Left lung (tissue), 10 donors: ENCODE data around the gene HTRA3. TPM values are rescaled to one million over a fixed set of nuclear protein-coding genes. Genes with fewer than 3 reads are reported as not detected.
"Not testable (repeated sequence)": the region's sequence is repeated elsewhere in the genome, so short reads cannot be mapped to it uniquely, and the experiment has no call there.

Experiments
- ATAC-seq: fragments of 200-7000 bp; cut with Tn5 transposase; one replicate; pipeline ENCODE4 v1.9.1; 2020; ENCODE audit warnings: moderate library complexity
- DNase-seq, 4 donors: peaks; one replicate each; pipeline ENCODE4 v3.0.0-alpha.2; 2013 to 2020
- H3K27ac ChIP-seq, 2 donors: fragments of 200-600 bp; sonication (generic) in 1 of 2; one replicate each; pipeline versions ENCODE4 v1.5.0 to v1.8.0; 2020 to 2021
- H3K27me3 ChIP-seq, 2 donors: fragments of 200-600 bp; sonication (generic) in 1 of 2; one replicate each; pipeline versions ENCODE4 v1.5.0 to v1.8.0; 2020 to 2021
- H3K36me3 ChIP-seq, 2 donors: fragments of 200-600 bp; sonication (generic) in 1 of 2; one replicate each; pipeline versions ENCODE4 v1.5.0 to v1.8.0; 2020 to 2021
- H3K4me1 ChIP-seq, 2 donors: fragments of 200-600 bp; one replicate each; pipeline ENCODE4 v1.8.0; 2021
- H3K4me3 ChIP-seq, 2 donors: fragments of 200-600 bp; sonication (generic) in 1 of 2; one replicate each; pipeline versions ENCODE4 v1.5.0 to v1.8.0; 2020 to 2021; ENCODE audit warnings: mild to moderate bottlenecking in 1 of 2
- H3K9me3 ChIP-seq, 2 donors: fragments of 200-600 bp; sonication (generic) in 1 of 2; one replicate each; pipeline versions ENCODE4 v1.5.0 to v1.8.0; 2020 to 2021
- CTCF ChIP-seq, 2 donors: fragments of 200-600 bp; sonication (generic) in 1 of 2; IDR thresholded peaks; one replicate each; pipeline versions ENCODE4 v1.5.0 to v1.8.0; 2021; ENCODE audit warnings: antibody characterized with exemption in 2 of 2
- intact Hi-C, 2 donors: fragments of 100-400 bp; cut with DNase I; formaldehyde crosslinking; loops; one replicate each; pipeline versions ENCODE4 v1.11.2 to v1.14.2; 2022
- polyA plus RNA-seq, 6 donors: library from polyadenylated mRNA; unstranded; fragments of 120-200 nt; gene quantifications; one replicate each; pipeline ENCODE4 v1.2.1, GENCODE V29; 2013; ENCODE audit not compliant: insufficient read length in 6 of 6
- total RNA-seq, 2 donors: library from RNA; stranded (reverse); fragmentation: NEBNext Ultra II Directional; extraction: Animal tissue kit (Norgen Biotek cat#: 25700); gene quantifications; one replicate each; pipeline ENCODE4 v1.2.1, GENCODE V29; 2021
- donor health status: DM: no; HTN: yes; CAD: no.
- donor health status: DM: no; HTN: no; CAD: no.

HTRA3 gene
- total and polyA plus RNA-seq, 8 donors: 9.7 to 18.3 (median 12.1) TPM

GRCh38 chr4:8345946-8346814, 76.6 kb downstream of the HTRA3 start:
- no peak for TF ChIP-seq CTCF (IDR thresholded peaks at IDR 0.05)
- intact Hi-C loops: no loop called here
- Histone ChIP-seq H3K9me3 (no peaks in the 10 kb centered on the region), H3K4me3 (no peak overlapping the region), H3K36me3 (no peaks in the 10 kb centered on the region), H3K27me3 (peaks cover 0 to 5% of the 10 kb centered on the region in 2 donors), H3K4me1 (peaks cover 0 to 7% of the 10 kb centered on the region in 2 donors), H3K27ac (no peak overlapping the region)
- ATAC-seq (no peak), DNase-seq (peak in 1 of 4 donors; percentile 70)

GRCh38 chr4:8346838-8347605, 77.5 kb downstream of the HTRA3 start:
- H3K9me3 ChIP-seq: no peaks in the 10 kb centered on the region
- peaks cover 0 to 5% of the 10 kb centered on the region in 2 donors for H3K27me3 ChIP-seq
- no peak for ATAC-seq
- H3K36me3 ChIP-seq: no peaks in the 10 kb centered on the region
- H3K4me1 ChIP-seq: peaks cover 3 to 4% of the 10 kb centered on the region in 2 donors
- TF ChIP-seq CTCF (IDR thresholded peaks at IDR 0.05): no peak
- intact Hi-C loops: no loop called here
- peak in 3 of 4 donors; percentile 17 to 52 (median 28) for DNase-seq
- no peak overlapping the region for H3K27ac ChIP-seq
- no peak overlapping the region for H3K4me3 ChIP-seq

- no peaks in the 10 kb centered on the region for H3K36me3 ChIP-seq
- no peak for TF ChIP-seq CTCF (IDR thresholded peaks at IDR 0.05)
- no peak overlapping the region for H3K27ac ChIP-seq
Observed at GRCh38 chr4:8347660-8348059, 78.1 kb downstream of the HTRA3 start.

GRCh38 chr4:8348071-8348470, 78.5 kb downstream of the HTRA3 start:
- TF ChIP-seq CTCF (IDR thresholded peaks at IDR 0.05): no peak
- DNase-seq (peak in 1 of 4 donors; percentile 17), ATAC-seq (no peak)
- H3K36me3 ChIP-seq: no peaks in the 10 kb centered on the region
- H3K4me3 ChIP-seq: no peak overlapping the region
- H3K4me1 ChIP-seq: peaks cover 9 to 14% of the 10 kb centered on the region in 2 donors
- intact Hi-C loops: no loop called here
- peaks cover 0 to 5% of the 10 kb centered on the region in 2 donors for H3K27me3 ChIP-seq
- H3K27ac ChIP-seq: no peak overlapping the region
- H3K9me3 ChIP-seq: no peaks in the 10 kb centered on the region

More at GRCh38 chr4:8347660-8348059, 78.1 kb downstream of the HTRA3 start:
- Histone ChIP-seq H3K4me1 (peaks cover 9 to 10% of the 10 kb centered on the region in 2 donors), H3K4me3 (no peak overlapping the region), H3K27me3 (peaks cover 0 to 5% of the 10 kb centered on the region in 2 donors), H3K9me3 (no peaks in the 10 kb centered on the region)
- DNase-seq (peak in 2 of 4 donors; percentile 29 to 69), ATAC-seq (no peak)
- intact Hi-C loops: no loop called here

- not testable (repeated sequence) for ATAC-seq
Observed at GRCh38 chr4:8349236-8349635, 79.7 kb downstream of the HTRA3 start.

More at GRCh38 chr4:8349236-8349635, 79.7 kb downstream of the HTRA3 start:
- H3K36me3 ChIP-seq, H3K4me3 ChIP-seq, H3K27me3 ChIP-seq, H3K9me3 ChIP-seq, intact Hi-C loops, DNase-seq, H3K27ac ChIP-seq: not testable (repeated sequence)
- peaks cover 9 to 14% of the 10 kb centered on the region in 2 donors for H3K4me1 ChIP-seq
